Activated CD4-positive, alpha-beta T cell treated with anti-CD3 and anti-CD28 coated beads, Interleukin-2, Interleukin-6, amounts not matched to agents 100 ng/mL and 50 ng/mL, durations not matched to agents 16 hours and 8 hours (primary cell): Measurements from ENCODE around the gene TEX19.
"Not testable (repeated sequence)": the region's sequence is repeated elsewhere in the genome, so short reads cannot be mapped to it uniquely, and the experiment has no call there.

ENCODE experiments used
- DNase-seq: peaks from one replicate; pipeline ENCODE4 v3.0.0-alpha.2; 2020

The TEX19 gene

GRCh38 chr17:82356845-82357355, 2.1 kb upstream of the TEX19 start:
- no peak for DNase-seq

GRCh38 chr17:82357394-82357793, 1.7 kb upstream of the TEX19 start:
- no peak for DNase-seq

- DNase-seq, result not testable (repeated sequence)
These were observed 516 bp downstream of the TEX19 start for GRCh38 chr17:82359451-82360074.

- DNase-seq, result no peak
These were observed 3.0 kb downstream of the TEX19 start for GRCh38 chr17:82361885-82362633.

GRCh38 chr17:82365606-82366295, 6.7 kb downstream of the TEX19 start:
- DNase-seq, result no peak

GRCh38 chr17:82366749-82367148, 7.7 kb downstream of the TEX19 start:
- DNase-seq, result no peak

- DNase-seq, result peak; percentile 11
These were observed 8.9 kb downstream of the TEX19 start for GRCh38 chr17:82367724-82368524.

GRCh38 chr17:82369211-82369610, 10.2 kb downstream of the TEX19 start:
- DNase-seq, result no peak

GRCh38 chr17:82370471-82371332, 11.7 kb downstream of the TEX19 start:
- peak; percentile 41 for DNase-seq

GRCh38 chr17:82371333-82372248, 12.5 kb downstream of the TEX19 start, which contains the start of gene UTS2R:
Gene UTS2R (plus strand): TSS chr17:82371765. CDS start chr17:82374325, 2,560 bp downstream.
- no peak for DNase-seq

GRCh38 chr17:82372249-82373071, 13.4 kb downstream of the TEX19 start:
- DNase-seq, result no peak

GRCh38 chr17:82373072-82373452, 14.0 kb downstream of the TEX19 start:
- DNase-seq, result not testable (repeated sequence)

- no peak for DNase-seq
These were observed 14.9 kb downstream of the TEX19 start for GRCh38 chr17:82373731-82374625.

GRCh38 chr17:82374626-82375331, 15.7 kb downstream of the TEX19 start:
- no peak for DNase-seq

GRCh38 chr17:82375359-82376041, 16.5 kb downstream of the TEX19 start:
- no peak for DNase-seq

GRCh38 chr17:82376042-82376730, 17.1 kb downstream of the TEX19 start:
- DNase-seq, result no peak

GRCh38 chr17:82377294-82377693, 18.2 kb downstream of the TEX19 start:
- DNase-seq, result not testable (repeated sequence)
